Measurements from ENCODE around the gene NEU3. TPM values are rescaled to one million over a fixed set of nuclear protein-coding genes. Genes with fewer than 3 reads are reported as not detected.
"Not testable (repeated sequence)": the region's sequence is repeated elsewhere in the genome, so short reads cannot be mapped to it uniquely, and the experiment has no call there.

Gene NEU3
- total RNA-seq, 2 experiments from 2014 or later, result 16.4 TPM

- intact Hi-C loops (cut with micrococcal nuclease), result no loop called here
- Mint-ChIP-seq H3K36me3 (ENCODE audit: low read depth) (peaks cover 8% of the 10 kb centered on the region), H3K27ac (no peak overlapping the region), H3K27me3 (ENCODE audit: low read depth) (no peaks in the 10 kb centered on the region), H3K4me3 (no peak overlapping the region), H3K4me1 (ENCODE audit: low read depth) (peaks cover 68% of the 10 kb centered on the region), H3K9me3 (no peaks in the 10 kb centered on the region)
- CTCF ChIA-PET, result no interaction called here
- DNase-seq, result no peak
Measured at GRCh38 chr11:74956397-74957015, 32.2 kb upstream of the NEU3 start.

GRCh38 chr11:74957937-74958629 is 30.6 kb upstream of the NEU3 start:
- Mint-ChIP-seq H3K27me3 (ENCODE audit: low read depth) (no peaks in the 10 kb centered on the region), H3K4me3 (no peak overlapping the region), H3K4me1 (ENCODE audit: low read depth) (peaks cover 71% of the 10 kb centered on the region), H3K9me3 (no peaks in the 10 kb centered on the region), H3K27ac (no peak overlapping the region), H3K36me3 (ENCODE audit: low read depth) (peaks cover 5% of the 10 kb centered on the region)
- CTCF ChIA-PET, result interaction anchor here (2.1 kb wide), 1 partner anchor 29 kb away, joined by 8 read pairs; no protein-coding TSS in a partner anchor
- intact Hi-C loops (cut with micrococcal nuclease), result no loop called here
- DNase-seq, result no peak

- H3K4me3 Mint-ChIP-seq; H3K9me3 Mint-ChIP-seq; intact Hi-C loops (cut with micrococcal nuclease); DNase-seq; H3K27ac Mint-ChIP-seq; H3K36me3 Mint-ChIP-seq (ENCODE audit: low read depth); H3K27me3 Mint-ChIP-seq (ENCODE audit: low read depth): not testable (repeated sequence)
- H3K4me1 Mint-ChIP-seq (ENCODE audit: low read depth), result peaks cover 66% of the 10 kb centered on the region
- CTCF ChIA-PET, result interaction anchor here (0.6 to 2.1 kb wide), 4 partner anchors 31 to 1132 kb away, joined by 3 to 8 read pairs (median 4); no protein-coding TSS in a partner anchor
Measured at GRCh38 chr11:74960128-74960527, 28.6 kb upstream of the NEU3 start.

GRCh38 chr11:74966651-74967050 is 22.1 kb upstream of the NEU3 start:
- H3K9me3 Mint-ChIP-seq, result no peaks in the 10 kb centered on the region
- intact Hi-C loops (cut with micrococcal nuclease), result no loop called here
- DNase-seq, result no peak
- no peaks in the 10 kb centered on the region for H3K27me3 Mint-ChIP-seq (ENCODE audit: low read depth)
- peaks cover 19% of the 10 kb centered on the region for H3K4me1 Mint-ChIP-seq (ENCODE audit: low read depth)
- H3K27ac Mint-ChIP-seq, result no peak overlapping the region
- H3K4me3 Mint-ChIP-seq, result no peak overlapping the region
- H3K36me3 Mint-ChIP-seq (ENCODE audit: low read depth), result peaks cover 11% of the 10 kb centered on the region
- CTCF ChIA-PET, result no interaction called here

GRCh38 chr11:74970852-74971395 is 17.8 kb upstream of the NEU3 start:
- H3K9me3 Mint-ChIP-seq, result no peaks in the 10 kb centered on the region
- H3K4me1 Mint-ChIP-seq (ENCODE audit: low read depth), result no peaks in the 10 kb centered on the region
- intact Hi-C loops (cut with micrococcal nuclease), result no loop called here
- no peak for DNase-seq
- CTCF ChIA-PET, result interaction anchor here (0.6 kb wide), 1 partner anchor 147 kb away, joined by 3 read pairs; no protein-coding TSS in a partner anchor
- H3K36me3 Mint-ChIP-seq (ENCODE audit: low read depth), result peaks cover 25% of the 10 kb centered on the region
- H3K4me3 Mint-ChIP-seq, result no peak overlapping the region
- H3K27me3 Mint-ChIP-seq (ENCODE audit: low read depth), result no peaks in the 10 kb centered on the region
- no peak overlapping the region for H3K27ac Mint-ChIP-seq

- Mint-ChIP-seq H3K36me3 (ENCODE audit: low read depth) (peaks cover 27% of the 10 kb centered on the region), H3K4me1 (ENCODE audit: low read depth) (no peaks in the 10 kb centered on the region), H3K4me3 (no peak overlapping the region), H3K9me3 (no peaks in the 10 kb centered on the region), H3K27ac (no peak overlapping the region), H3K27me3 (ENCODE audit: low read depth) (no peaks in the 10 kb centered on the region)
- DNase-seq, result no peak
- CTCF ChIA-PET, result interaction anchor here (0.6 to 0.7 kb wide), 3 partner anchors 148 to 629 kb away, joined by 3 to 5 read pairs (median 5); no protein-coding TSS in a partner anchor
- intact Hi-C loops (cut with micrococcal nuclease), result no loop called here
Measured at GRCh38 chr11:74971424-74971823, 17.3 kb upstream of the NEU3 start.

GRCh38 chr11:74978041-74978440 is 10.7 kb upstream of the NEU3 start:
- Mint-ChIP-seq H3K36me3 (ENCODE audit: low read depth) (peaks cover 33% of the 10 kb centered on the region), H3K27ac (no peak overlapping the region), H3K27me3 (ENCODE audit: low read depth) (no peaks in the 10 kb centered on the region), H3K4me3 (no peak overlapping the region), H3K9me3 (no peaks in the 10 kb centered on the region), H3K4me1 (ENCODE audit: low read depth) (no peaks in the 10 kb centered on the region)
- intact Hi-C loops (cut with micrococcal nuclease), result no loop called here
- CTCF ChIA-PET, result no interaction called here
- DNase-seq, result no peak

GRCh38 chr11:74980634-74981033 is 8.1 kb upstream of the NEU3 start:
- no peaks in the 10 kb centered on the region for H3K27me3 Mint-ChIP-seq (ENCODE audit: low read depth)
- intact Hi-C loops (cut with micrococcal nuclease), result no loop called here
- H3K9me3 Mint-ChIP-seq, result no peaks in the 10 kb centered on the region
- CTCF ChIA-PET, result no interaction called here
- no peak overlapping the region for H3K27ac Mint-ChIP-seq
- peaks cover 17% of the 10 kb centered on the region for H3K36me3 Mint-ChIP-seq (ENCODE audit: low read depth)
- H3K4me3 Mint-ChIP-seq, result no peak overlapping the region
- no peak for DNase-seq
- no peaks in the 10 kb centered on the region for H3K4me1 Mint-ChIP-seq (ENCODE audit: low read depth)

- CTCF ChIA-PET, result no interaction called here
- Mint-ChIP-seq H3K4me1 (ENCODE audit: low read depth) (no peaks in the 10 kb centered on the region), H3K36me3 (ENCODE audit: low read depth) (peaks cover 15% of the 10 kb centered on the region), H3K27me3 (ENCODE audit: low read depth) (no peaks in the 10 kb centered on the region), H3K27ac (no peak overlapping the region), H3K4me3 (no peak overlapping the region), H3K9me3 (no peaks in the 10 kb centered on the region)
- DNase-seq, result no peak
- intact Hi-C loops (cut with micrococcal nuclease), result no loop called here
Measured at GRCh38 chr11:74981888-74982287, 6.8 kb upstream of the NEU3 start.

- no peaks in the 10 kb centered on the region for H3K9me3 Mint-ChIP-seq
- intact Hi-C loops (cut with micrococcal nuclease), result no loop called here
- no peaks in the 10 kb centered on the region for H3K4me1 Mint-ChIP-seq (ENCODE audit: low read depth)
- peaks cover 8% of the 10 kb centered on the region for H3K36me3 Mint-ChIP-seq (ENCODE audit: low read depth)
- no peak overlapping the region for H3K27ac Mint-ChIP-seq
- no peak for DNase-seq
- H3K27me3 Mint-ChIP-seq (ENCODE audit: low read depth), result no peaks in the 10 kb centered on the region
- CTCF ChIA-PET, result no interaction called here
- no peak overlapping the region for H3K4me3 Mint-ChIP-seq
Measured at GRCh38 chr11:74984070-74984469, 4.7 kb upstream of the NEU3 start.

GRCh38 chr11:74984730-74985129 is 4.0 kb upstream of the NEU3 start:
- DNase-seq, result no peak
- Mint-ChIP-seq H3K4me1 (ENCODE audit: low read depth) (peaks cover 5% of the 10 kb centered on the region), H3K9me3 (no peaks in the 10 kb centered on the region), H3K36me3 (ENCODE audit: low read depth) (peaks cover 6% of the 10 kb centered on the region), H3K27ac (no peak overlapping the region), H3K4me3 (no peak overlapping the region), H3K27me3 (ENCODE audit: low read depth) (no peaks in the 10 kb centered on the region)
- CTCF ChIA-PET, result no interaction called here
- intact Hi-C loops (cut with micrococcal nuclease), result no loop called here

GRCh38 chr11:74989260-74989638 is 516 bp downstream of the NEU3 start:
- H3K27me3 Mint-ChIP-seq (ENCODE audit: low read depth), result no peaks in the 10 kb centered on the region
- H3K27ac Mint-ChIP-seq, result peak overlapping the region; percentile 79
- no peak for DNase-seq
- H3K4me3 Mint-ChIP-seq, result peak overlapping the region; percentile 95
- H3K9me3 Mint-ChIP-seq, result no peaks in the 10 kb centered on the region
- CTCF ChIA-PET, result interaction anchor here (0.7 to 1.6 kb wide), 4 partner anchors 27 to 152 kb away, joined by 3 to 5 read pairs (median 3); no protein-coding TSS in a partner anchor
- H3K4me1 Mint-ChIP-seq (ENCODE audit: low read depth), result peaks cover 27% of the 10 kb centered on the region
- no peaks in the 10 kb centered on the region for H3K36me3 Mint-ChIP-seq (ENCODE audit: low read depth)
- intact Hi-C loops (cut with micrococcal nuclease), result loop anchor here (2.0 kb wide), 2 partner anchors 34 to 60 kb away; no protein-coding TSS in a partner anchor
